Brain pericyte (primary cell): ENCODE results near the gene PRRT1B.

Source experiments
- DNase-seq: peaks from one replicate; pipeline ENCODE4 v3.0.0-alpha.2; 2012; ENCODE audit warnings: low read depth, low spot score

The PRRT1B gene

DNA sequence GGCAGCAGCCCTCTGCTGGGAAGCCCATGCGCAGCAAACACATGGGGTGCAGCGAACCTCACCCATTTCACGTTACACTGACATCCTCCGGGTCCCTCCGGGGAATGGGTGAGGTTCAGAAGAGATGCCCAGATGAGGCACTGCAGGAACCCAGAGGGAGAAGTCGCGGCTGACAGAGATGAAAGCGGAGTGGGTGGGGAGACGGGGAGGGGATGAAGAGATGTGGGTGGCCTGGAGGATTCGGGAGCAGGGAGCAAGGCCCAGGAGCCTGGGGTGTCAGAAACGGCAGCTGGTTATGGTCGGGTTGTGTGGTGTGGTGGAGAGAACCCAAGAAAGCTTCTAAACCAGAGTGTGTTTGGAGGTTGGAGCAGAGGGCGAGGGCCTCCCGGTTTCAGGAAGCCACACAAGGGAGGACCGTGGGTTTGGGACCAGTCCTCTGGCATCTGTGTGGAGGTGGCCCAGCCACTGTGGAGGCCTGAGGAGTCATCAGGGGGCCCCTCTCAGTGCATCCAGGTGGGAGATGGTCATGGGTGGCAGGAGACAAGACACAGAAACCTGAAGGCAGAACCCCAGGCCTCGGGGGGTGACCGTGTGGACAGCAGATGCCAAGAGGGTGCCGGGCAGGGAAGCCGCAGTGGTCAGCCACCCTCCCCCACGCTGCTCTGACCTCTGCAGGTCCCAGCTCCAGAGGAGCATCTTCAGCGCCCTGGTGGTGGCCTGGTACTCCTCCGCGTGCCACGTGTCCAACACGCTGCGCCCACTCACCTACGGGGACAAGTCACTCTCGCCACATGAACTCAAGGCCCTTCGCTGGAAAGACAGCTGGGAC lies 22.9 kb upstream of the PRRT1B start:
- DNase-seq, result no peak

DNA sequence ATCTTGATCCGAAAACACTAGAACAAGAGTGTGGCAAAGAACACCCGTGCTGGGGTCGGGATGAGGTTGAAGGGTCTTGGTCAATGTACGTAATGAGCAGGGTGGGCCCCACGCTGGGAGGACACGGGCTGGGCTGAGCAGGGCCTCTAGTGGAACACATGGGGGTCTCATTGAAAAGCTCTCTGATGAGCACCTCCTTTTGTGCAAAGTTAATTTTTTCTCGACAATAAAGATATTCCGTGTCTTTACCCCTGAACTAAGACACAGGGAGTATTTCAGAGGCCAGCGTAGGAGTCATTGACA lies 22.3 kb upstream of the PRRT1B start:
- DNase-seq, result no peak

DNA sequence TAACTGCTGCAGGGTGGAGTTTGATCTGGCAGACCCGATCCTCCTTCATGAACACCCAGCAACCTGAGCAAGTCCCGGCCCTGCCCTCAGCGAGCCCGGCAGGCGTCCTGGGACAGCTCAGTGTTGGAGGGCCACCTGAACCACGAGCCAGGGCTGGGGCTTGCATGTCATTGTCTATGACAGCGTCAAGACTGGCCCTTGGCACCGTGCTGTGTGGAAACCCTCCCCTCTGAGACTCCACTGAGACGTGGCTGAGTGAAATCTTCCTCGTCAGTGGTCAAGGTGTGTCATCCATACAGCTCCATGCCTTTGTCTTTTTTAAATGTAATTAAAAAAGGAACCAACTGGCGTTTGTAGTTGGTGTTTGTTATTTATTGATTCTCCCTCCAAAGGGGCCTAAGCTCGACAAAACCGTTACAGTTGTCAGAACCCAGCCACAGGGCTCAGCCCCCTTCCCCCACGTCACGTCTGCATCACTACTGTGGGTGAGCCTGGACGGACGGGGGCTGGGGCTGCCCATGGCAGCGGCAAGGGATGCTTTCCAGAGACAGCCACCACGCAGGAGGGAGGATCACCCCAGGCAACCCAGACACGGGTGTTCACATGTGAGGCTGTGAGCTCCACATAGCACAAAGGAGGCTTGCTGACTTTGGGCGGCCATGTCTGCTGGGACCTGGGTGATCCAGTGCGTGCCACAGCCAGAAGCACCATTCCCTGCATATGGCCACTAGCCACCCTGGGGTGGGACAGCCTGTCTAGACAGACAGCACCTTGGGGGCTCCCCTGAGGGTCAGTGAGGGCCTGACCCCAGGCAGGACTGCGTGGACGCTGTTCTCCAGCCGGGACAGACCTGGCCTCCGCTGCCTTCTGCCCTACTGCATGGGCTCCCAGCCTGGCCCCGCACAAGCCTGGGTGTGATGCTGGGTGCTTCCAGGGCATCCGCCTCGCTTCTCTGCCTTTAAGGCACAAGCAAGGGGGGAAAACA lies 21.6 kb upstream of the PRRT1B start:
- no peak for DNase-seq

DNA sequence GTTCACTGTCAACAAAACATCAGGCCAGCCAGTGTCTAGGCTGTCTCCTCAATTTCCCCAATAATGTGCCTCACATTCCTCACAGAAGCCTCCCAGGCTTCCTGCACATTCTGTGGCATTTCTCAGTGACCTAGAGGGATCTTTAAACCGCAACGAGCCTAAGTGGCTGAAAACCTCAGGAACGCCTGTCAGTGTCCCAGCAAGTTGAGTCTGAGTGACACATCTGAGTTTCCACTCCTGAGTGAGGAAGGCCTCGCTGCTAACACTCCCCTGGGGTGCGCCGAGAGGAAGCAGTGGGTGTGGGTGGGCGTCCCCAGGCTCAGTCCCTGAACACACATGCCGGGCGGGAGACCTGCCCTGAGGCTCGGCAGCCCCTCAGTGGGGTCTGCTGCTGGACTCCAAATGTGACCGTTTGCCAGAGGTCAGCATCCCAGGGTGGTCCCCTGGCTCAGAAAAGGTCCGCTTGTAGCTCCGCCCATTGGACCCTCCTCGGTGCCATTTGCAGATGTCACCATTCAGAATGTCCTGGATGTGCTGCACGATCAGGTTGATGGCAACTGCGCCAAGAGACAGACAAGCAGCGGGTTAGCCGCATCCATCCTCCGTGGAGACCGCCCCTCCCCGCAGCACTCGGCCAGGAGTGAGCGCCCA lies 20.5 kb upstream of the PRRT1B start:
- no peak for DNase-seq

- no peak for DNase-seq
Measured at GRCh38 chr9:131525643-131526565, 19.4 kb upstream of the PRRT1B start.

DNA sequence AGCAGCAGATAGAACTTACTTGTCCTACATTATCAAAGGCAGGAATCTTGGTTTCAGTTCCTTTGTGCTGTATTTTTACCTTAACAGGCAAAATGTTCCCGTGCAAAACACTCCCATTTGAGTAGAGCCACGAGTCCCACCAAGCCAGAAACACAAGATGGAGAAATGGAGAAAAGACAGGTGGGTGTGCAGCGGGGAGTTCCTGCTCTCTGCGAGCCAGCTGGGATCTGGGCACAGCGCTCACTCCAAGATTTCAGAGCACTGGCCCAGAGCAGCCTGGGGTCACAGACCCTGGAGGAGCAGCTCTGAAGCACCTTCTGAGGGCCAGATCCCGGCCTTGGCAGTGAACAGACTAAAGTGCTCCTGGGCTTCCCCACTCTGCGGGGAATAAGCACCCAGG lies 17.1 kb upstream of the PRRT1B start:
- no peak for DNase-seq

DNA sequence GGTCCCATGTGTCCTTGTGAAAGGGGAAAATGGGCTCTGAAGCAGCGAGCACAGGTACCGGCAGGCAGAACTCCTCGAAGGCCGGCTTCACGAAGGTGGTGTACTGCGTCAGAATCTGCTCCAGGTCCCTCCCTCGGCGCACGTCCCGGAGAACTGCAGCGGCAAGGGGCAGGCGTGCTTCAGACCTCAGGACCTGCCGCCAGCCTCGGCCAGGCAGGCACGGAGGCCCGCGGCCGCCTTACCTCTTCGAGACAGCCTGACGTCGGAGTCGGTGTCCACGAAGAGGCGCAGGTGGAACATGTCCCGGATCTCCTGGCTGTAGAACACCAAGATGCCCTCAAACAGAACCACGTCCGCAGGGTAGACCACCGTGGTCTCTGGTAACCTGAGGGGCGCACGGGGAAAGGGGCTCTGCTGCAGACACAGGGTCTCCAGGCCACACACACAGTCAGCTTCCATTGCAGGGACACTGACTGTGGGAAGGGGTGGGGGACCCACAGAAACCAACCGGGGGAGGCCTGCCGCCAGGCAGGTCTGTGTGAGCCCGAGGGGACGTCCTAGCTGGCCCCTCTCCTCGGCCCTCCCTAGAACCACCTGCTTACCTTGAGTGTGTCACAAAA lies 16.3 kb upstream of the PRRT1B start:
- DNase-seq, result no peak

- no peak for DNase-seq
Measured at GRCh38 chr9:131529597-131530545, 15.5 kb upstream of the PRRT1B start.

GRCh38 chr9:131530546-131530919 lies 14.8 kb upstream of the PRRT1B start:
- no peak for DNase-seq

DNA sequence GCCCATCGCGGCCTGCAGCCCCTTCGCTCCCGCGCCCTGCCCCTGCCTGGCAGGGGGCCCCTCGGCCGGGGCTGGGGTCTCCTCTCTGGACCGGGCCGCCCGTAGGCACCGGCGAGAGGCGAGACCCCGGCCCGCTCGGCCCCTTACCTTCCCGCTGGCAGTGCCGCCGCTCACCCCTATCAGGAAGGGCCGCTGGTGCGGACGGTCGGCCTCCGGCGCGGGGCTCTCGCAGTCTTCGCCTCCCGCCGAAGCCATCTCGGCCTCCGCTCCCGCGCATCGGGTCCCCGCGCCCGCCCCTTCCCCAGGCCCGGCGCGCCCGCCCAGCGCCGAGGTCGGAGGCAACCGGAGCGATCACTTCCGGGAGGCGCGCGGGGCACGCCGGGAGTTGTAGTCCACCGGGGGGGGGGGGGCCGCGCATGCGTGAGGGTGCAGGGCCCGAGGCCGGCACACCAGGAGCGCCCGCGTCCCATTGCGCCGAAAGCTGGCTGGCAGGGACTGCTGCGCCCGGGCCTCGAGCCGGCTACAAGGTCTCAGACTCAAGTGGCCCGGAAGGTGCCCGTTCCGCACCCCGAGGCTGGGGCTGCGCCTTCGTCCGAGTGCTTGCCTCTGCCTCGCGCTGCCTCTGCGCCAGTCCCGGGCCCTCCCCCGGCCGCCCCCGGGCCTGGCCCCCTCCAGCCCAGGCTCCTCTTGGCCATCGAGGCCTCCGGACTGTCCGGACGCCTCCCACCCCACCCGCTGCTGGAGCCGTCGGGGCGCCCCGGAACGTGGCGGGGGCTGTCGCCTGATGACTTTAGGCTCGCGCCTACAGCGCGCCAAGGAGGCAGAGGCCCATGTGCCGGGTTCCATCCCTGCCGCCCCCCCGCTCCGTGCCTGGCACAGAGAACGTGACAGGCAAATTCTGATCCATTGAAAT lies 14.1 kb upstream of the PRRT1B start, which contains the start of gene UCK1:
TSS of gene UCK1 (minus strand) at position 344 of the 913 bp plus-strand sequence. CDS start at position 255, 89 bp downstream.
- peak; percentile 22 for DNase-seq

DNA sequence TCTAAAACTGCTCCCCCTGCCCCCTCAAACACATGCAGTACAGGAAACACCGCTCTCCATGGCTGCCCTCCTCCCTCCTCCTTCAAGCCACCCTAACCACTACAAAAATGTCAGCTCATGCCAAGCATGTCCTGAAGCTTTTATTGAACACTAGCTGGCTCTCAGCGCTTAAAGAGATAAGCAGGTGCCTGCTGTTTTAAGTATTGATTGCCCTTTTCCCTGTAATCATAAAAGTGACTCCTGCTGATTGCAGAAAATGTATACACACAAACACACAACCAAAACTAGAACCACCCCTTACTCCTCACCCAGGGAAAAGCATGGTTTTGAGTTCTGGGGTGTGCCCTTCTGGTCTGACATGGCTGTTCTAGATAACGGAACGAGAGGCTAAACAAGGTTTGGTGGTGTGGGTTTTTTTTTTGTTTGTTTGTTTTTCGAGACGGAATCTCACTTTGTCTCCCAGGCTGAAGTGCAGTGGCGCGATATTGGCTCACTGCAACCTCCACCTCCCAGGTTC lies 10.5 kb upstream of the PRRT1B start:
- DNase-seq, result no peak

DNA sequence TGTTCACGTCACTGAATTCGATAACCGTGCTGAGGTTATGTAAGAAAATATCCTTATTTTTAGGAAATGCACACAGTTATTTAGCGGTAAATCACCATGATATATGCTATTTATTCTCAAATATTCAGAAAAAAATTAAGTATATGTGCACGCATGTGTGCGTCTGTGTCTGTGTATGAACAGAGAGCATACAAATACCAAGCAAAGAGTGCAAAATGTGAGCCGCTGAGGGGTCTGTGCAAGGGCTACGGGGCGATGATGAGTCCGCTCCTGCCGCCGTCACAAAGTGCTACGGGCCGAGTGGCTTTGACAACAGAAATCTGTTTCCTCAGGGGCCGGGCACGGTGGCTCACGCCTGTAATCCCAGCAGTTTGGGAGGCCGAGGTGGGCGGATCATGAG lies 7.4 kb upstream of the PRRT1B start:
- DNase-seq, result no peak

- no peak for DNase-seq
Measured at GRCh38 chr9:131539223-131539923, 6.0 kb upstream of the PRRT1B start.

DNA sequence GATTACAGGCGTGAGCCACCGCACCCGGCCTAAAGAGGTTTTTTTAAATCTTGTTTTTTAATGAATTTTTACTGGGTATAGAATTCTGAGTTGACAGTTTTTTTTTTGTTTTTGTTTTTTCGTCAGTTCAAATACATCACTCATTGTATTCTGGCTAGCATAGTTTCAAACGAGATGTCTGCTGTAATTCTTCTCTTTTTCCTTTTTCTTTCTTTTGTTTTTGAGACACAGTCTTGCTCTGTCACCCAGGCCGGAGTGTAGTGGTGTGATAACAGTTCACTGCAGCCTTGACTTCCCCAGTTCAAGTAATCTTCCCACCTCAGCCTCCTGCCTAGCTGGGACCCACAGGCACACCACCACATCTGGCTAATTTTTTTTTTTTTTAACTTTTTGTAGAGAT lies 2.2 kb upstream of the PRRT1B start:
- DNase-seq, result no peak

GRCh38 chr9:131545786-131546335 lies 538 bp downstream of the PRRT1B start:
- DNase-seq, result no peak

DNA sequence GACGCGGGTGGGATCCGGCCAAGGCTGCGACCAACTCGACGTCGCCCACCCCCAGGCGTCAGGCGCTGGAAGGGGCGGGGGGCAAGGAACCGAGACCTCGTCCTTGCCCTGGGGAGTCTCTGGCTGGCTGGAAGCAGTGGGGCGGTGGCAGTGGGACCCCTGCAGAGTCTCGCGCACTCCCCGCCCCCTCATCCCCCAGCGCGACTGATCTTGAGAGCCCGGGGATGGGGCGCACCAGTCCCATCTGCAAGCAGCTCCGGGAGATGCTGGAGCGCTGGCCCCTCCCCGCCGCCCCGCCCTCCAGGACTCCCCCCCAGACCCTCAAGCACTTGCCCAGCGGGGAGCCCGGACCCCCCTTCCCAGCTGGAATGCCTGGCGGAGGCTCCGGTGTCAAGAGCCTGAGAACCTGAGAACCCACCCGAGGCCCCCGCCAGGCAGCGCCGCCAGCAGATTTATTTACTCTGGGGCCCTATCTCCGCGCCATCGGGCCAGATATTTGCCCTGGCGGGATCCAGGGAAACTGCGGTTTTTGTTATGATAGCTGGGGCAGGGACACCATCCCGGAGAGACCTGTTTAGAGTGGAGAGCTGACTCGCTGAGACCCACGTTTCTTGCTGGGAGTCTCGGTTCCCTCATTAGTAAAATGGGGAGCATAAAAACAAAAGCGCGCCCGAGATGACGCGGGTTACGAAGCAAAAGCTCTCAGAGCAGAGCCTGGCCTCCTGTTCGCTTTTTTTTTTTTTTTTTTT lies 1.2 kb downstream of the PRRT1B start:
- peak; percentile 24 for DNase-seq
